GM20000 (cell line): Measurements from ENCODE around the gene LINGO3.

ENCODE experiments used
- DNase-seq: peaks from one replicate; pipeline ENCODE4 v3.0.0; 2012; ENCODE audit warnings: low spot score
- TF ChIP-seq, protein P1 (sequence below): IDR thresholded peaks from 2 replicates; pipeline ENCODE4 v1.5.1; 2012; ENCODE audit warnings: mild to moderate bottlenecking, control low read depth; ENCODE audit errors: extremely low read depth, missing control alignments

Gene LINGO3

GRCh38 chr19:2288818-2289713 lies 18.9 kb downstream of the LINGO3 start:
- no peak for DNase-seq
- TF ChIP-seq, protein P1, sequence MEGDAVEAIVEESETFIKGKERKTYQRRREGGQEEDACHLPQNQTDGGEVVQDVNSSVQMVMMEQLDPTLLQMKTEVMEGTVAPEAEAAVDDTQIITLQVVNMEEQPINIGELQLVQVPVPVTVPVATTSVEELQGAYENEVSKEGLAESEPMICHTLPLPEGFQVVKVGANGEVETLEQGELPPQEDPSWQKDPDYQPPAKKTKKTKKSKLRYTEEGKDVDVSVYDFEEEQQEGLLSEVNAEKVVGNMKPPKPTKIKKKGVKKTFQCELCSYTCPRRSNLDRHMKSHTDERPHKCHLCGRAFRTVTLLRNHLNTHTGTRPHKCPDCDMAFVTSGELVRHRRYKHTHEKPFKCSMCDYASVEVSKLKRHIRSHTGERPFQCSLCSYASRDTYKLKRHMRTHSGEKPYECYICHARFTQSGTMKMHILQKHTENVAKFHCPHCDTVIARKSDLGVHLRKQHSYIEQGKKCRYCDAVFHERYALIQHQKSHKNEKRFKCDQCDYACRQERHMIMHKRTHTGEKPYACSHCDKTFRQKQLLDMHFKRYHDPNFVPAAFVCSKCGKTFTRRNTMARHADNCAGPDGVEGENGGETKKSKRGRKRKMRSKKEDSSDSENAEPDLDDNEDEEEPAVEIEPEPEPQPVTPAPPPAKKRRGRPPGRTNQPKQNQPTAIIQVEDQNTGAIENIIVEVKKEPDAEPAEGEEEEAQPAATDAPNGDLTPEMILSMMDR: no peak

- TF ChIP-seq, protein P1: no peak
- DNase-seq: no peak
Measured at GRCh38 chr19:2288338-2288817, 19.6 kb downstream of the LINGO3 start.

- DNase-seq: no peak
- TF ChIP-seq, protein P1: no peak
Measured at GRCh38 chr19:2287585-2288337, 20.2 kb downstream of the LINGO3 start.

DNA sequence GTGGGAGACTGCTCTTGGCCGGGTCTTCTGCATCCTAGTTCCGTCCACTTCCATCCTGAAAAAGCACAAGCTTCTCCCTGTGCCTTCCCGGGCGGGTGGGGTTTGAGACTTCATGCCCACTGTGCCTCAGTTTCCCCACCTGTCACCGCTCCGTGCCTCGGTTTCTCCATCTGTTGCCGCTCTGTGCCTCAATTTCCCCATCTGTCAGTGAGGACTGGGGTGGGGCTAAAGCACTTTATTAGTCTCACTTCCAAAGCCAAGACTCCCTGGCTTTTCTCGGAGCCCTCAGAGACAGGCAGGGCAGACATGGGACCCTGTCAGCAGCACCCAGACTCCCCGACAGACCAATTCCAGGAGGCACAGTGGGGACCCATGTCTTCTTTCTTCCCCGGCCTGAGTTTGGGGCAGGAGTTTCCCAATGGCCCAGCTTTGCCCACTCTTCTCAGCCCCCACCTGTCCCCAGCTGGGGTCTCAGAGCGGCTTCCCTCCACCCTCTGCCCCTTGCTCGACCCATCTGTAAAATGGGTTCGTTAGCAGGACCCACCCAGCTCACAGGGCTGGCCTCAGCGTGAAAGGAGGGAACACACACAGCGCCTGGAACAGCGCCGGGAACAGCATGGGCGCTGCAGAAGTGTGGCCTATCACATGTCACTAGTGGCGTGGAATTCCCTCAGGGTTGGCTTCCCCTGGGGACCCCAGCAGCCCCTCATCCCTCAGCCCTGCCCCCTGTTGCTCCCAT lies 21.4 kb downstream of the LINGO3 start:
- DNase-seq: no peak
- TF ChIP-seq, protein P1: no peak

DNA sequence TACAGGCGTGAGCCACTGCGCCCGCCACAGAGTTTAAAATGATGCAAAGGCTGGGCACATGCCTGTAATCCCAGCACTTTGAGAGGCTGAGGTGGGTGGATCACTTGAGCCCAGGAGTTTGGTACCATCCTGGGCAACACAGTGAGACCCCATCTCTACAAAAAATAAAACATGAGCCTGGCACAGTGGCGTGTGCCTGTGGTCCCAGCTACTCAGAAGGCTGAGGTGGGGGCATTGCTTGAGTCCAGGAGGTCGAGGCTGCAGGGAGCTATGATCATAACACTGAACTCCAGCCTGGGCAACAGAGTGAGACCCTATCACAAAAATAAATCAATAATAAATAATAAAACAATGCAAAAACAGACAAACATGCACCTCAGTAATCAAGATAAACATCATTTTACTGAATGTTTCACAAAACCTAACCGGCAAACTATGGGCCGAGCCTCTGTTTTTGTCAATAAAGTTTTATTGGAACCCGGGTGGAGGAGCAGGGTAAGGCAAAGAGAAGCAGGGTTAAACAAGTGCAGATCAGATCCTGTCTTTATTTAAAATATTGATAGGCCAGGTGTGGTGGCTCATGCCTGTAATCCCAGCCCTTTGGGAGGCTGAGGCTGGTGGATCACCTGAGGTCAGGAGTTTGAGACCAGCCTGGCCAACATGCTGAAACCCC lies 24.0 kb downstream of the LINGO3 start:
- no peak for DNase-seq
- TF ChIP-seq, protein P1: no peak

DNA sequence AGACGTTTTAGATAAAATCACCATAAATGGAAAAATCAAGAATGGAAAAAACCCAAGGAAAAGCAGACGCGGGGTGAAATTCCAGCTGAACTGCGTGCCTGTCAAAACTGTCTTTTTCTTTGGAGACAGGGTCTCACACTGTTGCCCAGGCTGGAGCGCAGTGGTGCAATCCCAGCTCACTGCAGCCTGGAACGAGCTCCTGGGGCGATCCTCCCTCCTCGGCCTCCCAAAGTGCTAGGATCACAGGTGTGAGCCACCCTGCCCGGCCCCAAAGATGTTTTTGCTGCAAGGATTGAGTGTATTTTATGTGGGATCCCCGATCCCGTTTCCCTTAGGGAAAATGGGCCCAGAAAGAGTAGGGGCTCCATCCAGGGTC lies 25.1 kb downstream of the LINGO3 start:
- no peak for DNase-seq
- TF ChIP-seq, protein P1: no peak
